GM21526 (cell line): ENCODE results near the gene LPIN3.
A peak's percentile ranks its signal among the peaks of the same experiment; 100 is the strongest.
"Not testable (repeated sequence)": the region's sequence is repeated elsewhere in the genome, so short reads cannot be mapped to it uniquely, and the experiment has no call there.

ENCODE experiments used
- ATAC-seq: cut with Tn5 transposase; IDR thresholded peaks from one replicate; pipeline ENCODE4 v1.9.1; 2021; ENCODE audit warnings: moderate library complexity; ENCODE audit not compliant: unreplicated experiment, low FRiP score

LPIN3 gene

GRCh38 chr20:41340327-41341055 is at the start of gene LPIN3:
LPIN3 (plus strand) TSS chr20:41340821; CDS start chr20:41345804, 4,983 bp downstream.
- peak; percentile 20 for ATAC-seq

GRCh38 chr20:41293269-41294037 is 47.2 kb upstream of the LPIN3 start:
- ATAC-seq: no peak

- no peak for ATAC-seq
Measured at GRCh38 chr20:41299899-41300298, 40.7 kb upstream of the LPIN3 start.

- ATAC-seq: no peak
Measured at GRCh38 chr20:41300383-41300782, 40.2 kb upstream of the LPIN3 start.

GRCh38 chr20:41300886-41301285 is 39.7 kb upstream of the LPIN3 start:
- ATAC-seq: no peak

- ATAC-seq: no peak
Measured at GRCh38 chr20:41304002-41304401, 36.6 kb upstream of the LPIN3 start.

- ATAC-seq: no peak
Measured at GRCh38 chr20:41304424-41305079, 36.1 kb upstream of the LPIN3 start.

GRCh38 chr20:41306061-41306727 is 34.4 kb upstream of the LPIN3 start:
- peak; percentile 85 for ATAC-seq

GRCh38 chr20:41307021-41307420 is 33.6 kb upstream of the LPIN3 start:
- ATAC-seq: no peak

GRCh38 chr20:41308290-41308711 is 32.3 kb upstream of the LPIN3 start:
- ATAC-seq: no peak

- ATAC-seq: no peak
Measured at GRCh38 chr20:41308726-41309413, 31.8 kb upstream of the LPIN3 start.

- ATAC-seq: no peak
Measured at GRCh38 chr20:41309817-41310216, 30.8 kb upstream of the LPIN3 start.

- ATAC-seq: not testable (repeated sequence)
Measured at GRCh38 chr20:41312009-41312408, 28.6 kb upstream of the LPIN3 start.

- ATAC-seq: no peak
Measured at GRCh38 chr20:41314386-41314785, 26.2 kb upstream of the LPIN3 start.

GRCh38 chr20:41316051-41316450 is 24.6 kb upstream of the LPIN3 start:
- no peak for ATAC-seq

- peak; percentile 50 for ATAC-seq
Measured at GRCh38 chr20:41316602-41317545, 23.7 kb upstream of the LPIN3 start.

GRCh38 chr20:41317546-41318270 is 22.9 kb upstream of the LPIN3 start, which contains the start of gene ZHX3:
ZHX3 (minus strand) TSS chr20:41317731; CDS start chr20:41204916, 112,815 bp downstream.
- ATAC-seq: peak; percentile 97

- no peak for ATAC-seq
Measured at GRCh38 chr20:41318271-41318649, 22.4 kb upstream of the LPIN3 start.
